Middle frontal gyrus (tissue), 1 donor: ENCODE data around the gene GNA15.
"Not testable (repeated sequence)": the region's sequence is repeated elsewhere in the genome, so short reads cannot be mapped to it uniquely, and the experiment has no call there.

Source experiments
- DNase-seq: peaks from one replicate; pipeline ENCODE4 v3.0.0-alpha.2; 2015; ENCODE audit warnings: low spot score; ENCODE audit errors: extremely low spot score

The GNA15 gene

DNA sequence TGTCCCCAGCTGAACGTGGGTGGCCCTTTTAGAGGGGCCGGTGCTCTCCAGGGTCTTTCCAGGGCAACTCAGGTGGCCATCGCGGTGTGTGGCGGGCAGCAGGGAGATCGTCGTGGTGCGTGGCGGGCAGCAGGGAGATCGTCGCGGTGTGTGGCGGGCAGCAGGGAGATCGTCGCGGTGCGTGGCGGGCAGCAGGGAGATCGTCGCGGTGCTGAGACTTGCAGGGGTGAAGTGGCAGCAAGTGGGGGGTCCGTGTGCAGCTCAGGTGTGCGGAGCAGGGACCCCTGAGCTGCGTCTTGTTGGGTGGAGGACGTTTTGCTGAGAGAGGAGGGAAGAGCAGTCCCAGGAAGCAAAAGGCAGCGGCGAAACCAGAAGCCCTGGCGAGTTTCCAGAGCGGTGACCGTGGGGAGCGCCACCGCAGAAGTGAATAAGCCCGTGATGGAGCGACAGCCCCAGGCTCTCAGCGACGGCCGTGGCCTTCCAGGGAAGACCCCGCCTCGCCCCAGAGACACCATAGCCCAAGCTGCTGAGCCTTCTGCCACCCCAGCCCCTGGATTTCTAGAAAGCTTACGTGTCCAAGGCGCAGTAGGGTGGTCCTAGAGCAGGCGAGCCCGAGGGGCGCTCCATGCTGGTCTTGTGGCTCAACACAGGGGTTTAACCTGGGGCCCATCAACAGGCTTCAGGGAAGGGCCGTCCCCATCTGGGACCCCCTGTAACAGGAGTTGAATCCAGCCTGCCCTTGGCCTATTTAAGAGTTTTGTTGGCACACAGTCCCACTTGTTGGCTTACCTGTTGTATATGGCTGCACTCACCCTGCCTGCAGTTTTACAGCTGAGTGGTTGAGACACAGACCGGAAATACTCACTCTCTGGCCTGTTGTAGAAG lies 55.3 kb downstream of the GNA15 start:
- no peak for DNase-seq

DNA sequence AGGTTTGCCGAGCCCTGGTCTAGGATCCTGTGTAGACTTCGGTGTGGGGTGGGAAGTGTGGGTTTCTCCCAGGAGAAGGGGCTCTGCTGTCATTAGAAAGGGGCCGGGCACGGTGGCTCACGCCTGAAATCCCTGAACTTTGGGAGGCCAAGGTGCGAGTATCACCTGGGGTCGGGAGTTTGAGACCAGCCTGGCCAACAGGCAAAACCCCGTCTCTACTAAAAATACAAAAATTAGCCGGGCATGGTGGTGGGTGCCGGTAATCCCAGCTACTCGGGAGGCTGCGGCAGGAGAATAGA lies 55.9 kb downstream of the GNA15 start:
- DNase-seq, result not testable (repeated sequence)

- DNase-seq, result no peak
Observed at GRCh38 chr19:3192228-3192635, 56.4 kb downstream of the GNA15 start.

- DNase-seq, result no peak
Observed at GRCh38 chr19:3192684-3193083, 56.9 kb downstream of the GNA15 start.

DNA sequence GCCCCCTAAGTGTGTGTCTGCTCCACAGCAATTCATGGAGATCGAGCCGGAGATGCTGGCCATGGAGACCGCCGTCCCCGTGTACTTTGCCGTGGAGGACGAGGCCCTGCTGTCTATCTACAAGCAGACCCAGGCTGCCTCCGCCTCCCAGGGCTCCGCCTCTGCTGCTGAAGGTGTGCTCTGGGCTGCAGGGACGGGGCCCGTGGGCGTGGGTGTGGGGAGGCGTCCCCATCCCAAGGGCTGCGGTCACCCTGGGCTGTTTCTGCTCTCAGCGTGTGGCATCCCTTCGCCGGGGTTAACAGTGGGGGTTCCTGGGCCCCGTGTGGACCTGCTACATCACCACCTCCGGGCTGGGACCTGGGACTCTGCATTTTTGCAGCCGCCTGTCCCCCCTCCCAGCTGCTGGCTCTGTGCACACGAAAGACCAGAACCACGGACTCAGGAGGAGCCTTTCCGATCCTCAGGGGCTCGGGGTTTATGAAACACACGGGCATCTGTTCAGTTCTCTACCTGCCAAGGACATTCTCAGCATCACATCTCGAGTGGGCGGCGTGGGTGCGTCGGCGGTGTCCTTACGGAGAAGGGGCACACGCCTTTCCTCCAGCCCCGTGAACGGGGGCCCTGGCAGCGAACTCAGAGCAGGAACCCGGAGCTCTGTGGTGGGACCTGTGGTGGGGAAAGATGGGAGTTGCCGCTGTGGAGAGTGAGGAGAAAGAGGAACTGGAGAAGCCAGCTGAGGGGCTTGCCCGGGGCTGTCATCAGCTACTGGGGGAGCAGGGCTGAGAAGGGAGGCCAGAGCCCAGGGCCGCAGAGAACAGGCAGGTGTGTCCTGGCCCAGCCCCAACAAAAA lies 57.6 kb downstream of the GNA15 start:
- no peak for DNase-seq

GRCh38 chr19:3194106-3195087 lies 58.6 kb downstream of the GNA15 start:
- DNase-seq, result no peak

DNA sequence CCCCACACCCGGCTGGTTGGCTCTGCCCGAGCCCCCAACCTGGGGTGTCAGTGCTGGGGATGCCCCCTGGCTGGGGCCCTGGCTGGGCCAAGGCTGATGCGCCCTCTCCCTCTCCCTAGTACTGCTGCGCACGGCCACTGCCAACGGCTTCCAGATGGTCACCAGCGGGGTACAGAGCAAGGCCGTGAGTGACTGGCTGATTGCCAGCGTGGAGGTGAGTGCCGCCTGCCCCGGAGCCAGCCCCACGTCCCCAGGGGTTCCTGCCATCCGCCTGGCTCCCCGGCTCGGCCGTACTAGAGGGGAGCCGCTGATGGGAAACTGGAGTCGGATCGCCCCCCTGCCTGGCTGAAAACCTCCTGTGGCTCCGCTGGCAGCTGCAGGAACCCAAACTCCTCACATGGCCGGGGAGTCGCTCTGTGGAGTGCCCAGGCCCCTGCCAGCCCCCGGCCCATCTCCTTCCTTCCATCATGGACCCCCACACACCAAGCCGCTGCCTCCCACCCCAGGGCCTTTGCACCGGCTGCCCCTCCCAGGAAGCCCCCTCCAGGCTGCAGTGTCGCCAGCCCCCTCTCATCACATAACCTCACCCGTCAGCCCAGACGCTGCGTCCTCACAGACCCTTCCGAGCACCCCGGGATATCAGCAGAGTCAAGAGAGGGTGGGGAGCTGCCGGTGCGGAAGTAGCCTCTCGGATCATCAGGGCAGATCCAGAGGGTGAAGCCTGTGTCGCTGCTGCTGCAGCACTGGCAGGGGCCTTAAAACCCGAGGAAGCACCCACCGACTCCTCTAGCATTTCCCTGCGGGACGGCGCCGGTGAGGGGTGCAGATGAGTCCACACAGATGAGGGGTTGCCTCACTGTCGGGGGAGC lies 60.5 kb downstream of the GNA15 start:
- no peak for DNase-seq

- DNase-seq, result no peak
Observed at GRCh38 chr19:3196933-3197205, 61.0 kb downstream of the GNA15 start.

DNA sequence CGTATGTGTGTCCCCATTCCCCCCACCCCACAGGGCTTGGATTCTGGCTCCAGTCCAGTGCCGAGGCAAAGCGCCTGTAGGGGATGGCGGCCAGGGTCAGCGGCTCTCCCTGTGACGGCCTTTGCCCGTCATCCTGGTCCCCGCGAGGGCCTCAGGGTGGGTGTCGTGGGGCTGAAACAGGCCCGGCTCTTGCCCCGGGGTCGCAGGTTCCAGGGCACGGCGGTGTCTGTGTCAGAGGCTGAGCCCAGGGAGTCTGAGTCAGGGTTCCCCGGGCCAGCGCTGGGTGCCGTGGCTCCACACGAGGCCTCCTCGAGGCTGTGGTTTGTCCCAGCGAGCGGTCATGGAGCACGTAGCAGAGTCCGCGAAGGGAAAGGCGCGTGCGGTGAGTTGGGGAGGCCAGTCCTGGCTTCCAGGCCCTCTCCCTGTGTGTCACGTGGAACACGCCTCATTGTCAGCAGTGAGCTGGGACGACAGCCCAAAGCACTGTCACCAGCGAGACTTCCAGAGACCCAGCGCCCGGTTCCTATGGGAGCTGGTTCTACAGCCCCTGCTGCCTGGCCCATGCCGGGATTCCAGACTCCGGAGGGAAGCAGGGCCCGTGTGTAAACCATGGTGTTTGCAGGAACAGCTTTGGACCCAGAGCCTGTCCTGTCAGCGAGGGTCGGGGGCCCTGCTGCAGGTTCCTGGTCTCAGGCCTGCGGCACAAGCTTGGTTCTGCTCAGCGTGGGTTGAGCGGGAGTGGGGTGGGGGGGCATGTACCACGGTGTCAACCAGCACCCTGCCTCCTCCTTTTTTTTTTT lies 63.3 kb downstream of the GNA15 start:
- DNase-seq, result no peak

DNA sequence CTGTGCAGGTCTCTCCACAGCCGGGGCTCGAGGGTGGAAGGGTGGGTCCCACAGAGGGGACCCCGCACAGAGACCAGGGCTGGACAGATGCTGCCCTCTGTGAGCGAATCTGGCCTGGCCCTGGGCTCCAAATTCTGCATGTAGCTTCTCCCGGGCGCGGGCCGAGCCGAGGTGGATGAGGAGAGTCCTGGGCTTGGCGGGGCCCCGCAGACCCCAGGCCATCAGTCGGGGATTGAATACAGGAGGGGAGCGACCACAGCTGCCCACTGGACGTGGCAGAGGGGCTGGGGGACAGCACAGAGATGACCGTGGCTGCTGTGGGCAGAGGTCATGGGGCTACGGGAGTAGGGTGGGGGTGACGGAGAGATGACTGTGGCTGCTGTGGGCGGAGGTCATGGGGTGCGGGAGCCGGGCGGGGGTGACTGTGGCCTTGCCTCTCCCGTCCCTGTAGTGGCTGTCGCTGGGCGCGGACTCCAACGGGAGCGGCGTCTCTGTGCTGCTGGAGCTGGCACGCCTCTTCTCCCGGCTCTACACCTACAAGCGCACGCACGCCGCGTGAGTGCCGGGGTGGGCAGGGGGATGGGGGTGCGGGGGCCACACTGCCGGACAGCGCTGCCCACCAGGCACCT lies 65.4 kb downstream of the GNA15 start:
- no peak for DNase-seq

DNA sequence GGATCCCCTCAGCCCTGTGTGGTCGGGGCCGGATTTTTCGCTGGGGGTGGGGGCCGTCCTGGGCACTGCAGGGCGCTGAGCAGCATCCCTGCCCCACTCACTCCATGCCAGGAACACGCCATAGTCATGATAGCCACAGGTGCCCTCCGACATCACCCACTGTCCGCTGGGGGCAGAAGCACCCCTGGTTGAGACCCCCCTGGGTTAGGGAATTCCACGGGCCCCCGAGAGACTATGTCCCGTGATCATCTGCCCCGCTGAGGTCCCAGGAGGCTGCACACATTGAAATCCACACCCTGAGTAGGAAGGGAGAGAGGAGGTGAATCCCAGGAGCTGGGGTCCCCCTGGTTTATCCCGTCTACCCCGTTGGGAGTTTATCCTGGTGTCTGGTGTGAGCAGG lies 66.1 kb downstream of the GNA15 start:
- no peak for DNase-seq

- no peak for DNase-seq
Observed at GRCh38 chr19:3202346-3202745, 66.5 kb downstream of the GNA15 start.

- not testable (repeated sequence) for DNase-seq
Observed at GRCh38 chr19:3202895-3203294, 67.1 kb downstream of the GNA15 start.

GRCh38 chr19:3203805-3204645 lies 68.2 kb downstream of the GNA15 start:
- no peak for DNase-seq

DNA sequence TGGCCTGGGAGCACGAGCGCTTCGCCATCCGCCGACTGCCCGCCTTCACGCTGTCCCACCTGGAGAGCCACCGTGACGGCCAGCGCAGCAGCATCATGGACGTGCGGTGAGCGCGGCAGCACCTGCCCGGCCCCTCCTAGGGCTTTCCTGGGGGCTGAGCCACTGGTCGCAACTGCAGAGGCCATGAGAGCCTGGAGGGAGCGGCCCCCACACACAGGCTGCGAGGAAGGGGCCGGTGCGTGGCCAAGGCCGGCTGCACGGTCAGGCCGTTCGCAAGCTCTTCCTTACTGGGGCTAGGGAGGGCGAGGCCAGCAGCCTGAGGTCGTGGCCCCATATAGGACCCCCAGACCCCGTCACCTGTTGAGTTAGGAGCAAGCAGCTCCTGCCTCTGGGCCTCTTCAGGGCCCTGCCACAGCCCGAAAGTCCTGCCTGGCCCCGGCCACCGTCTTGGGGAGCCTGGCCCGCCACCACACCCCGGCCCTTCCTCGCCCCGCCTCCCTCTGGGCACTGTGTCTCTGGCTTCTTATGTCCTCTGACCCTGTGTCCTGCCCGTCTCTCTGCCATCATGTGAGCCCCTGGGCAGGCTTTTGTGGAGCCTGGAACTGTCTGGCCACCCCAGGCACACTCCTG lies 68.9 kb downstream of the GNA15 start:
- no peak for DNase-seq

DNA sequence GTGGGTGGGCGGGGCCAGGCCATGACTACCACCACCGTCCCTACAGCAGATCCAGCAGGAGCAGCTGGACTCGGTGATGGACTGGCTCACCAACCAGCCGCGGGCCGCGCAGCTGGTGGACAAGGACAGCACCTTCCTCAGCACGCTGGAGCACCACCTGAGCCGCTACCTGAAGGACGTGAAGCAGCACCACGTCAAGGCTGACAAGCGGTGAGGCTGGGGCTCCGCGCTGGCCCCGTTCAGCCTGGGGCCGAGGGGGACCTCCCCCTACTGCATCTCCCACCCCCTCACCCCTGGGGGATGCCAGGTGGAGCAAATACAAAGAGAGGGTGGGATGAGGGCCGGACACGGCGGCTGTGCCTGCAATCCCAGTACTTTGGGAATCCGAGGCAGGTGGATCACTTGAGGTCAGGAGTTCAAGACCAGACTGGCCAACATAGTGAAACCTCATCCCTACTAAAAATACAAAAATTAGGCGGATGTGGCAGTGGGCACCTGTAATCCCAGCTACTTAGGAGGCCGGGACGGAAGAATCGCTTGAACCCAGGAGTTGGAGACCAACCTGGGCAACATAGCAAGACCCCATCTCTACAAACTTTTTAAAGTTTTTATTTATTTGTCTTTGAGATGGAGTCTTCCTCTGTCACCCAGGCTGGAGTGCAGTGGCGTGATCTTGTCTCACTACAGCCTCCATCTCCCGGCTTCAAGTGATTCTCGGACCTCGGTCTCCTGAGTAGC lies 70.6 kb downstream of the GNA15 start:
- DNase-seq, result no peak
